ENCODE data around the gene TYW1B.

GRCh38 chr7:72603073-72603472, 224.9 kb downstream of the TYW1B start:
- TF ChIP-seq BHLHE40 (IDR thresholded peaks at IDR 0.05; ENCODE audit: borderline replicate concordance) (no peak), LEF1 (IDR thresholded peaks at IDR 0.05; ENCODE audit: borderline replicate concordance) (no peak), NFRKB (IDR thresholded peaks at IDR 0.05) (no peak), TARDBP (IDR thresholded peaks at IDR 0.05) (no peak), SP1 (IDR thresholded peaks at IDR 0.05) (no peak), ARNT (IDR thresholded peaks at IDR 0.05) (no peak), FOXK2 (IDR thresholded peaks at IDR 0.05) (no peak), FOXM1 (IDR thresholded peaks at IDR 0.05; ENCODE audit: borderline replicate concordance) (no peak)

Data from HEK293T (cell line).